Lower lobe of right lung (tissue), 2 donors: Measurements from ENCODE around the gene MAP3K14. TPM values are rescaled to one million over a fixed set of nuclear protein-coding genes. Genes with fewer than 3 reads are reported as not detected.
A peak's percentile ranks its signal among the peaks of the same experiment; 100 is the strongest.

Source experiments
- ATAC-seq, 2 donors: fragments of 200-7000 bp; cut with Tn5 transposase; one replicate each; pipeline ENCODE4 v1.9.1; 2020 to 2022; ENCODE audit warnings: mild to moderate bottlenecking in 2 of 2, moderate library complexity in 2 of 2
- DNase-seq: peaks from one replicate; pipeline ENCODE4 v3.0.0-alpha.2; 2020
- H3K27ac ChIP-seq: fragments of 200-600 bp; one replicate; pipeline ENCODE4 v1.8.0; 2022
- H3K27me3 ChIP-seq: fragments of 200-600 bp; one replicate; pipeline ENCODE4 v1.8.0; 2022; ENCODE audit warnings: low read depth
- H3K36me3 ChIP-seq: fragments of 200-600 bp; one replicate; pipeline ENCODE4 v1.8.0; 2022; ENCODE audit warnings: mild to moderate bottlenecking
- H3K4me1 ChIP-seq: fragments of 200-600 bp; one replicate; pipeline ENCODE4 v1.8.0; 2022
- H3K4me3 ChIP-seq: fragments of 200-600 bp; one replicate; pipeline ENCODE4 v1.8.0; 2022; ENCODE audit warnings: mild to moderate bottlenecking
- H3K9me3 ChIP-seq: fragments of 200-600 bp; one replicate; pipeline ENCODE4 v1.8.0; 2022
- intact Hi-C: fragments of 100-400 bp; cut with DNase I; formaldehyde crosslinking; loops from one replicate; pipeline ENCODE4 v1.11.0; 2022
- total RNA-seq: library from RNA; stranded (reverse); fragmentation: NEBNext Ultra II Directional; extraction: Animal tissue kit (Norgen Biotek cat#: 25700); gene quantifications from one replicate; pipeline ENCODE4 v1.2.1, GENCODE V29; 2021
- TF ChIP-seq, protein P1 (sequence below): fragments of 200-600 bp; IDR thresholded peaks from one replicate; pipeline ENCODE4 v1.8.0; 2022; ENCODE audit warnings: antibody characterized with exemption, mild to moderate bottlenecking
- donor health status: DM: no; HTN: yes; CAD: no; lungs with severe emphysema.

MAP3K14 gene
- total RNA-seq, 1 donor from 2014 or later, result 9.3 TPM

DNA sequence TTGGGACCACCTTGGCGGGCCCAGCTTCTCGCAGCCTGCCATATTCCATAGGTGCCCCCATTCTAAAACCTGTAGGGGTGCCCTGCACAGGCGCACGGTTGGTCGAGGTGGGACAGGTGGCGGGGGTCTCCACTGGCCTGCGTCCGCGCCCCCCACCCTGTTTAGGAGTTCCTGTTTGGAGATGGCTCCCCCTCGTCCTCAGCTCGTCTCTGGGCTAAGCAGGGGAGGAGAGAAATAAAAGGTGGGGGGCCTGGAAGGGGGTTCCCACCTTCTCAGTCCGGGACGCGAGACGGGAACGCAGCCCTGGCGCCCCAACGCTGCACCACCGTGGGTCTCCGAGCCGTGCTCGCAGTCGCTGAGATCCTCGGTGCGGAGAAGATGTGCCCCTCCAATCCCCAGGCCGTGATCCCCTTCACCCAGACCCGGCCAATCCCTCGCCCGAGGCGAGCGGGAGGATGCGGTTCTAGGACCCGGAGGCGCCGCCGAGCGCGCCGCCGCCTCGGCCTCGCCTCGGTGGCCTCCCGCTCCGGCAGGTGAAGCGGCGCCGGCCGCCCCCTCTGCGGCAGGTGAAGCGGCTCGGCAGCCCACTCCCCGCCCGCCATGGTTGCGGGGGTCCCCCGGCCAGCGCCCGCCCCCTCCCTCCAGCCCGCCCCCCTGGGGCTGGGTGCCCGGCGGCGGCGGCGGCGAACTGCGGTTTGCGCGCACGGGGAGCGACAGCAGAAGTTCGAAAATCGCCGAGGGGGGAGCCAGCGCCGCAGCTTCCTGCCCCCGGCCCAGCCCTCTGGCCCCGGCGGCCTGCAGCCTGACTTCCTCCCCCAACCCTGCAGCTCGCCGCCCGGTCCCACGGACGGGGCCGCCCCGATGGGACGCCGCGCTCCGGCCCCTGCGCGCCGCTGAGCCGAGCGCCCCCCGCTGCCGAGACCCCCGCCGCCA, 95.5 kb downstream of the MAP3K14 start, which contains the start of gene FMNL1:
Gene FMNL1, plus strand, starts transcription at position 805 of the 933 bp plus-strand sequence. CDS start 240 bp downstream, outside the sequence.
- peak; percentile 86 for DNase-seq
- intact Hi-C loops, result no loop called here
- H3K9me3 ChIP-seq, result no peaks in the 10 kb centered on the region
- no peaks in the 10 kb centered on the region for H3K27me3 ChIP-seq
- TF ChIP-seq, protein P1, sequence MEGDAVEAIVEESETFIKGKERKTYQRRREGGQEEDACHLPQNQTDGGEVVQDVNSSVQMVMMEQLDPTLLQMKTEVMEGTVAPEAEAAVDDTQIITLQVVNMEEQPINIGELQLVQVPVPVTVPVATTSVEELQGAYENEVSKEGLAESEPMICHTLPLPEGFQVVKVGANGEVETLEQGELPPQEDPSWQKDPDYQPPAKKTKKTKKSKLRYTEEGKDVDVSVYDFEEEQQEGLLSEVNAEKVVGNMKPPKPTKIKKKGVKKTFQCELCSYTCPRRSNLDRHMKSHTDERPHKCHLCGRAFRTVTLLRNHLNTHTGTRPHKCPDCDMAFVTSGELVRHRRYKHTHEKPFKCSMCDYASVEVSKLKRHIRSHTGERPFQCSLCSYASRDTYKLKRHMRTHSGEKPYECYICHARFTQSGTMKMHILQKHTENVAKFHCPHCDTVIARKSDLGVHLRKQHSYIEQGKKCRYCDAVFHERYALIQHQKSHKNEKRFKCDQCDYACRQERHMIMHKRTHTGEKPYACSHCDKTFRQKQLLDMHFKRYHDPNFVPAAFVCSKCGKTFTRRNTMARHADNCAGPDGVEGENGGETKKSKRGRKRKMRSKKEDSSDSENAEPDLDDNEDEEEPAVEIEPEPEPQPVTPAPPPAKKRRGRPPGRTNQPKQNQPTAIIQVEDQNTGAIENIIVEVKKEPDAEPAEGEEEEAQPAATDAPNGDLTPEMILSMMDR, result no peak
- peaks cover 47% of the 10 kb centered on the region for H3K4me1 ChIP-seq
- H3K36me3 ChIP-seq, result no peaks in the 10 kb centered on the region
- peak within 1 kb of the TSS; percentile 60 for H3K4me3 ChIP-seq
- peak; percentile 52 to 53 for ATAC-seq
- peak within 1 kb of the TSS; percentile 81 for H3K27ac ChIP-seq

DNA sequence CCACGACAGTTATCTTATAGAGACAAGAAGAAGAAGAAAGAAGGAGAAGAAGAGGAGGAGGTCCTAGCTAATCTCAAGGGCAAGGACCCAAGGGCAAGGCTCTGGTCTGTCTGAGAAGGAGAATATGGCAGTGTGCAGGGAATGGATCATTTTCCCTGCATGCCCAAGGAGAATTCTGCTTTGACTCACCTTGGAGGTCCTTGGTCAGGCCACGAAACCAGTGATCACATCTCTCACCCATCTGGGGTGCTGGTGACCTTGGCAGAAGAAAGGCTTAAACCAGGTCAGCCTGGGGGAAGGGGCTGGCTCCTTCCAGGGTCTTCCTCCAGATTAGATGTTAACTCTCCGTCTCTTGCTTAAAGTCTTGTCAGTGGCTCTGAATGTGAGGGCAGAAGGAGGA, 96.7 kb downstream of the MAP3K14 start:
- intact Hi-C loops, result no loop called here
- TF ChIP-seq, protein P1, result no peak

GRCh38 chr17:45218895-45219661, 97.7 kb downstream of the MAP3K14 start:
- TF ChIP-seq, protein P1, result peak; percentile 96

More for the DNA sequence above, 96.7 kb downstream of the MAP3K14 start:
- no peak overlapping the region for H3K27ac ChIP-seq
- H3K9me3 ChIP-seq, result no peaks in the 10 kb centered on the region
- H3K4me3 ChIP-seq, result no peak overlapping the region
- no peak for DNase-seq
- H3K4me1 ChIP-seq, result peaks cover 34% of the 10 kb centered on the region
- ATAC-seq, result no peak
- H3K36me3 ChIP-seq, result no peaks in the 10 kb centered on the region
- no peaks in the 10 kb centered on the region for H3K27me3 ChIP-seq

More at GRCh38 chr17:45218895-45219661, 97.7 kb downstream of the MAP3K14 start:
- no peaks in the 10 kb centered on the region for H3K9me3 ChIP-seq
- no peaks in the 10 kb centered on the region for H3K36me3 ChIP-seq
- peak; percentile 87 for DNase-seq
- intact Hi-C loops, result no loop called here
- peak; percentile 81 to 89 for ATAC-seq
- H3K4me3 ChIP-seq, result no peak overlapping the region
- no peak overlapping the region for H3K27ac ChIP-seq
- no peaks in the 10 kb centered on the region for H3K27me3 ChIP-seq
- peaks cover 34% of the 10 kb centered on the region for H3K4me1 ChIP-seq

Other genes starting within 250 kb of the MAP3K14 start
- 38.3 TPM for gene PLCD3, start 184.5 kb downstream of the MAP3K14 start, total RNA-seq
- 16.6 TPM for gene ACBD4, start 181.3 kb downstream of the MAP3K14 start, total RNA-seq
- 33.9 TPM for gene HEXIM1, start 168.5 kb downstream of the MAP3K14 start, total RNA-seq
- gene HEXIM2, start 155.1 kb downstream of the MAP3K14 start, total RNA-seq, result 6.4 TPM
- 87.0 TPM for gene FMNL1, start 95.1 kb downstream of the MAP3K14 start, total RNA-seq
- not detected for gene SPATA32, start 54.9 kb downstream of the MAP3K14 start, total RNA-seq
- 71.0 TPM for gene ARHGAP27, start 115.8 kb upstream of the MAP3K14 start, total RNA-seq
- 69.6 TPM for gene PLEKHM1, start 173.7 kb upstream of the MAP3K14 start, total RNA-seq